ENCODE measurements around the gene CKMT2. TPM values are rescaled to one million over a fixed set of nuclear protein-coding genes. Genes with fewer than 3 reads are reported as not detected.
"Not testable (repeated sequence)": the region's sequence is repeated elsewhere in the genome, so short reads cannot be mapped to it uniquely, and the experiment has no call there.

CKMT2 gene
- total and polyA plus RNA-seq, 2 experiments from 2014 or later = 2.9 to 8.2 TPM

- no peak for TF ChIP-seq CTCF (conservative IDR thresholded peaks at IDR 0.05; ENCODE audit: low read depth in 2 of 2)
Measured at GRCh38 chr5:81290146-81290545, 57.0 kb downstream of the CKMT2 start (continued).

- Histone ChIP-seq H3K4me3 (no peak overlapping the region), H2AFZ (no peak overlapping the region), H3K36me3 (ENCODE audit: insufficient read depth) (peaks cover 16% of the 10 kb centered on the region; the same call in 1 of the 2 replicates), H3K27me3 (ENCODE audit: insufficient read depth) (no peaks in the 10 kb centered on the region), H3K9me2 (ENCODE audit: insufficient read depth) (no peaks in the 10 kb centered on the region), H3K27ac (ENCODE audit: low read depth) (no peak overlapping the region), H4K20me1 (replicated peaks; ENCODE audit: insufficient read depth) (peaks cover 4% of the 10 kb centered on the region), H3K4me1 (ENCODE audit: insufficient read depth) (no peaks in the 10 kb centered on the region), H3K79me2 (replicated peaks; ENCODE audit: insufficient read depth) (peaks cover 86% of the 10 kb centered on the region), H3K4me2 (no peak overlapping the region), H3F3A (replicated peaks; ENCODE audit: low read depth) (no peaks in the 10 kb centered on the region)
- ATAC-seq (no peak), DNase-seq (ENCODE audit: low spot score) (no peak)
- H3K4me3 Mint-ChIP-seq = no peak overlapping the region
- TF ChIP-seq POLR2AphosphoS5 (IDR thresholded peaks at IDR 0.05; ENCODE audit: low read depth) (no peak), ZNF331 (CRISPR knock-in tag; IDR thresholded peaks at IDR 0.05; ENCODE audit: low read depth) (no peak), EZH2 (IDR thresholded peaks at IDR 0.05; ENCODE audit: low read depth, unreplicated experiment) (no peak), ZNF114 (CRISPR knock-in tag; IDR thresholded peaks at IDR 0.05) (no peak), JUNB (IDR thresholded peaks at IDR 0.05; ENCODE audit: unreplicated experiment) (no peak), CREB1 (CRISPR knock-in tag; IDR thresholded peaks at IDR 0.05; ENCODE audit: low read depth) (no peak), STAT1 (IDR thresholded peaks at IDR 0.05; ENCODE audit: unreplicated experiment) (no peak)
- no peak overlapping the region for H3K27ac Mint-ChIP-seq
- no peaks in the 10 kb centered on the region for H3K4me1 Mint-ChIP-seq
- peaks cover 2% of the 10 kb centered on the region for H3K27me3 Mint-ChIP-seq (ENCODE audit: insufficient read depth, low read depth, poor library complexity)
- peaks cover 45% of the 10 kb centered on the region for H3K9me3 Mint-ChIP-seq
- H3K36me3 Mint-ChIP-seq (ENCODE audit: low read depth) = peaks cover 49% of the 10 kb centered on the region
Measured at GRCh38 chr5:81292130-81292529, 59.0 kb downstream of the CKMT2 start.

DNA sequence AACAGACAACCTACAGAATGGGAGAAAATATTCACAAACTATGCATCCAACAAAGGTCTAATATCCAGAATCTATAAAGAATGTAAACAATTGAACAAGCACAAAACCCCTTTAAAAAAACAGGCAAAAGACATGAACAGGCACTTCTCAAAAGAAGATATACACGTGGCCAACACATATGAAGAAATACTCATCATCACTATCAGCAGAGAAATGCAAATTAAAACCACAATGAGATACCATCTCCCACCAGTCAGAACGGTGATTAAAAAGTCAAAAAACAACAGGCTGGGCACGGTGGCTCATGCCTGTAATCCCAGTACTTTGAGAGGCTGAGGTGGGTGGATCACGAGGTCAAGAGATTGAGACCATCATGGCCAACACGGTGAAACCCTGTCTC is 60.9 kb downstream of the CKMT2 start:
- not testable (repeated sequence) for H3K4me3 Mint-ChIP-seq; H2AFZ ChIP-seq; H3F3A ChIP-seq (replicated peaks; ENCODE audit: low read depth); H3K27me3 Mint-ChIP-seq (ENCODE audit: insufficient read depth, low read depth, poor library complexity); H3K4me2 ChIP-seq; DNase-seq (ENCODE audit: low spot score); H3K4me1 ChIP-seq (ENCODE audit: insufficient read depth); H3K27ac Mint-ChIP-seq; H4K20me1 ChIP-seq (replicated peaks; ENCODE audit: insufficient read depth); H3K4me3 ChIP-seq; H3K4me1 Mint-ChIP-seq; H3K27ac ChIP-seq (ENCODE audit: low read depth); H3K9me2 ChIP-seq (ENCODE audit: insufficient read depth); ATAC-seq; H3K27me3 ChIP-seq (ENCODE audit: insufficient read depth)
- Mint-ChIP-seq H3K9me3 (peaks cover 45% of the 10 kb centered on the region), H3K36me3 (ENCODE audit: low read depth) (peaks cover 49% of the 10 kb centered on the region)
- Histone ChIP-seq H3K36me3 (ENCODE audit: insufficient read depth) (peaks cover 16% of the 10 kb centered on the region; the same call in 1 of the 2 replicates), H3K79me2 (replicated peaks; ENCODE audit: insufficient read depth) (peaks cover 83% of the 10 kb centered on the region)

GRCh38 chr5:81297531-81297930 is 64.4 kb downstream of the CKMT2 start:
- ATAC-seq (no peak), DNase-seq (ENCODE audit: low spot score) (no peak)
- no peak overlapping the region for H3K4me2 ChIP-seq
- H2AFZ ChIP-seq = no peak overlapping the region
- H3K27me3 ChIP-seq (ENCODE audit: insufficient read depth) = no peaks in the 10 kb centered on the region
- H3K27ac ChIP-seq (ENCODE audit: low read depth) = no peak overlapping the region
- Mint-ChIP-seq H3K4me3 (no peak overlapping the region), H3K27ac (no peak overlapping the region), H3K27me3 (ENCODE audit: insufficient read depth, low read depth, poor library complexity) (peaks cover 2% of the 10 kb centered on the region), H3K4me1 (peaks cover 11% of the 10 kb centered on the region), H3K36me3 (ENCODE audit: low read depth) (peaks cover 24% of the 10 kb centered on the region), H3K9me3 (peaks cover 23% of the 10 kb centered on the region)
- H3K9me2 ChIP-seq (ENCODE audit: insufficient read depth) = no peaks in the 10 kb centered on the region
- H3K79me2 ChIP-seq (replicated peaks; ENCODE audit: insufficient read depth) = peaks cover 72% of the 10 kb centered on the region
- H4K20me1 ChIP-seq (replicated peaks; ENCODE audit: insufficient read depth) = no peaks in the 10 kb centered on the region; the same call in none of the 2 replicates
- H3F3A ChIP-seq (replicated peaks; ENCODE audit: low read depth) = no peaks in the 10 kb centered on the region
- peaks cover 8% of the 10 kb centered on the region; the same call in 1 of the 2 replicates for H3K36me3 ChIP-seq (ENCODE audit: insufficient read depth)
- H3K4me1 ChIP-seq (ENCODE audit: insufficient read depth) = peaks cover 9% of the 10 kb centered on the region; the same call in 1 of the 2 replicates
- TF ChIP-seq NANOG (IDR thresholded peaks at IDR 0.05; ENCODE audit: borderline replicate concordance) (no peak), ZNF114 (CRISPR knock-in tag; IDR thresholded peaks at IDR 0.05) (no peak), CREB1 (CRISPR knock-in tag; IDR thresholded peaks at IDR 0.05; ENCODE audit: low read depth) (no peak), EZH2 (IDR thresholded peaks at IDR 0.05; ENCODE audit: low read depth, unreplicated experiment) (no peak), CTCF (conservative IDR thresholded peaks at IDR 0.05; ENCODE audit: low read depth in 2 of 2) (no peak), POLR2AphosphoS5 (IDR thresholded peaks at IDR 0.05; ENCODE audit: low read depth) (no peak), ZNF331 (CRISPR knock-in tag; IDR thresholded peaks at IDR 0.05; ENCODE audit: low read depth) (no peak), REST (IDR thresholded peaks at IDR 0.05; ENCODE audit: unreplicated experiment) (no peak)
- no peak overlapping the region for H3K4me3 ChIP-seq

All from GM23338 (cell line).